Suppressor macrophage (primary cell): Measurements from ENCODE around the gene ACAN.

Source experiments
- DNase-seq, 4 experiments: peaks; one replicate each; pipeline ENCODE4 v3.0.0-alpha.2; 2020 to 2022
- total RNA-seq, 17 experiments: gene quantifications; one replicate each; lab custom pipeline; 2026; ENCODE audit warnings: mixed read lengths in 6 of 17, inconsistent platforms in 3 of 17; lab: John Stamatoyannopoulos, UW

Gene ACAN
- 0 to 5.2 (median 0) reads per million in 17 experiments for total RNA-seq

- DNase-seq, result no peak
These were observed at the start of gene ACAN for GRCh38 chr15:88803241-88803919. Gene ACAN (plus strand): TSS chr15:88803436. CDS start chr15:88836207, 32,771 bp downstream.

GRCh38 chr15:88756521-88756920, 46.7 kb upstream of the ACAN start:
- DNase-seq, result no peak

- DNase-seq, result no peak
These were observed 46.3 kb upstream of the ACAN start for GRCh38 chr15:88756921-88757320.

GRCh38 chr15:88759872-88760271, 43.4 kb upstream of the ACAN start:
- DNase-seq, result no peak

- no peak for DNase-seq
These were observed 38.8 kb upstream of the ACAN start for GRCh38 chr15:88764448-88764847.

- no peak for DNase-seq
These were observed 38.0 kb upstream of the ACAN start for GRCh38 chr15:88765212-88765611.

GRCh38 chr15:88769161-88769971, 33.9 kb upstream of the ACAN start:
- DNase-seq, result no peak

- DNase-seq, result no peak
These were observed 27.5 kb upstream of the ACAN start for GRCh38 chr15:88775776-88776175.

- DNase-seq, result no peak
These were observed 26.6 kb upstream of the ACAN start for GRCh38 chr15:88776646-88777045.

- no peak for DNase-seq
These were observed 23.3 kb upstream of the ACAN start for GRCh38 chr15:88779944-88780343.

GRCh38 chr15:88782465-88782864, 20.8 kb upstream of the ACAN start:
- no peak for DNase-seq

GRCh38 chr15:88785217-88785616, 18.0 kb upstream of the ACAN start:
- no peak for DNase-seq

GRCh38 chr15:88788036-88788435, 15.2 kb upstream of the ACAN start:
- DNase-seq, result no peak

GRCh38 chr15:88788816-88789215, 14.4 kb upstream of the ACAN start:
- DNase-seq, result no peak

- DNase-seq, result no peak
These were observed 12.8 kb upstream of the ACAN start for GRCh38 chr15:88790486-88790885.

GRCh38 chr15:88791637-88792036, 11.6 kb upstream of the ACAN start:
- DNase-seq, result no peak

GRCh38 chr15:88792342-88793282, 10.6 kb upstream of the ACAN start:
- no peak for DNase-seq

- DNase-seq, result no peak
These were observed 9.2 kb upstream of the ACAN start for GRCh38 chr15:88794001-88794400.

GRCh38 chr15:88797663-88798339, 5.4 kb upstream of the ACAN start:
- DNase-seq, result no peak

GRCh38 chr15:88799341-88799740, 3.9 kb upstream of the ACAN start:
- no peak for DNase-seq

- DNase-seq, result no peak
These were observed 3.2 kb upstream of the ACAN start for GRCh38 chr15:88800026-88800425.

GRCh38 chr15:88800738-88801137, 2.5 kb upstream of the ACAN start:
- no peak for DNase-seq
